Endothelial cell of umbilical vein (primary cell): Measurements from ENCODE around the gene POU2AF3. TPM values are rescaled to one million over a fixed set of nuclear protein-coding genes. Genes with fewer than 3 reads are reported as not detected.

Source experiments
- BruUV-seq: library from RNA; stranded (reverse); fragments of 400-500 nt; replicated peaks from 2 replicates; lab custom pipeline; 2021; lab: Mats Ljungman, UMichigan
- CTCF ChIA-PET: fragments of 300-600, 350-600 bp; sonication (Branson Sonifier 250); formaldehyde crosslinking; loops from one replicate; lab custom pipeline; 2021; ENCODE audit warnings: antibody characterized with exemption, inconsistent platforms; lab: Charles Lee
- POLR2A ChIA-PET: fragments of 300-600, 350-600 bp; sonication (Branson Sonifier 250); formaldehyde crosslinking; loops from one replicate; lab custom pipeline; 2021; ENCODE audit warnings: antibody characterized with exemption, inconsistent platforms; lab: Charles Lee
- DNase-seq: peaks from one replicate; pipeline ENCODE4 v3.0.0-alpha.2; 2011; ENCODE audit warnings: low read depth, low spot score
- FAIRE-seq: peaks from 2 replicates; lab custom pipeline; 2011; peaks lifted over from hg19 to GRCh38; lab: Jason Lieb, UNC
- H2AFZ ChIP-seq: 2 replicates; pipeline ENCODE4 v1.6.0; 2012; ENCODE audit warnings: low read depth, low read length, control low read depth, inconsistent platforms
- H3K27ac ChIP-seq: 2 replicates; pipeline ENCODE4 v1.5.1; 2011; ENCODE audit warnings: low read depth, mild to moderate bottlenecking, control low read depth, low read length, moderate library complexity; ENCODE audit not compliant: insufficient read depth
- H3K27me3 ChIP-seq, 2 experiments: 2 replicates each; pipeline versions ENCODE4 v1.6.0 to v1.6.1; 2011; ENCODE audit warnings: low read length in 2 of 2, mixed read lengths in 1 of 2; ENCODE audit not compliant: control insufficient read depth in 2 of 2, insufficient read depth in 2 of 2
- H3K36me3 ChIP-seq, 2 experiments: 2 replicates in 1 of 2; 3 replicates in 1 of 2; pipeline ENCODE4 v1.5.1; 2011; ENCODE audit warnings: low read length in 2 of 2, mild to moderate bottlenecking in 1 of 2, moderate library complexity in 1 of 2; ENCODE audit not compliant: control insufficient read depth in 2 of 2, insufficient read depth in 2 of 2; ENCODE audit errors: extremely low read depth in 1 of 2
- H3K4me1 ChIP-seq: 3 replicates; pipeline ENCODE4 v1.5.1; 2011; ENCODE audit warnings: mild to moderate bottlenecking, low read length; ENCODE audit not compliant: control insufficient read depth, insufficient read depth; ENCODE audit errors: extremely low read depth
- H3K4me2 ChIP-seq: 2 replicates; pipeline ENCODE4 v1.6.1; 2011; ENCODE audit warnings: low read length, control low read depth, mixed read lengths; ENCODE audit not compliant: insufficient read depth
- H3K4me3 ChIP-seq, 3 experiments: fragments of 200-600 bp in 1 of 3; sonication (generic), shearing (Covaris generic) in 1 of 3; replicated peaks in 1 of 3; 2 replicates each; pipeline ENCODE4 v1.5.1; 2011 to 2016; ENCODE audit warnings: control low read depth in 3 of 3, low read length in 3 of 3, mild to moderate bottlenecking in 2 of 3, inconsistent platforms in 1 of 3, low read depth in 1 of 3, moderate library complexity in 1 of 3; ENCODE audit not compliant: insufficient read depth in 1 of 3
- H3K79me2 ChIP-seq: 2 replicates; pipeline ENCODE4 v1.6.0; 2012; ENCODE audit warnings: low read length, inconsistent platforms; ENCODE audit not compliant: control insufficient read depth, insufficient read depth
- H3K9ac ChIP-seq: replicated peaks from 2 replicates; pipeline ENCODE3; 2011; ENCODE audit warnings: low read length, control low read depth; ENCODE audit not compliant: insufficient read depth; ENCODE audit errors: extremely low read depth
- H3K9me1 ChIP-seq: replicated peaks from 3 replicates; pipeline ENCODE4 v1.6.0; 2011; ENCODE audit warnings: mild to moderate bottlenecking, low read length; ENCODE audit not compliant: control insufficient read depth, insufficient read depth; ENCODE audit errors: extremely low read depth
- H3K9me3 ChIP-seq: replicated peaks from 2 replicates; pipeline ENCODE4 v1.5.1; 2012; ENCODE audit warnings: low read length, inconsistent platforms; ENCODE audit not compliant: control insufficient read depth, insufficient read depth
- H4K20me1 ChIP-seq: replicated peaks from 2 replicates; pipeline ENCODE3; 2011; ENCODE audit warnings: mild to moderate bottlenecking, low read length; ENCODE audit not compliant: control insufficient read depth, insufficient read depth; ENCODE audit errors: extremely low read depth
- CTCF ChIP-seq, 2 donors: IDR thresholded peaks; 1 replicate in 1 of 2; 2 replicates in 1 of 2; pipeline ENCODE4 v1.5.1; 2011; ENCODE audit warnings: low read length in 2 of 2, mild to moderate bottlenecking in 2 of 2, moderate library complexity in 2 of 2, control low read depth in 1 of 2, inconsistent platforms in 1 of 2, low read depth in 1 of 2; ENCODE audit not compliant: insufficient read depth in 1 of 2; ENCODE audit errors: extremely low read depth in 1 of 2
- EZH2 ChIP-seq: IDR thresholded peaks from 2 replicates; pipeline ENCODE4 v1.6.1; 2012; ENCODE audit warnings: borderline replicate concordance, low read depth, mild to moderate bottlenecking, moderate library complexity, low read length, inconsistent platforms; ENCODE audit not compliant: severe bottlenecking
- FOS ChIP-seq: IDR thresholded peaks from 2 replicates; pipeline ENCODE4 v1.6.1; 2011; ENCODE audit warnings: mild to moderate bottlenecking, low read length, moderate library complexity, borderline replicate concordance; ENCODE audit not compliant: insufficient read depth
- GATA2 ChIP-seq: IDR thresholded peaks from 2 replicates; pipeline ENCODE4 v1.7.0; 2011; ENCODE audit warnings: low read depth, mild to moderate bottlenecking, moderate library complexity, mixed read lengths, low read length; ENCODE audit not compliant: insufficient read length, insufficient read depth
- JUN ChIP-seq: IDR thresholded peaks from 2 replicates; pipeline ENCODE4 v1.6.1; 2011; ENCODE audit warnings: borderline replicate concordance, low read depth; ENCODE audit not compliant: insufficient read length, insufficient read depth
- MYC ChIP-seq: IDR thresholded peaks from one replicate; pipeline ENCODE4 v1.6.1; 2011; ENCODE audit warnings: mild to moderate bottlenecking, low read depth, low read length
- POLR2A ChIP-seq: IDR thresholded peaks from 2 replicates; pipeline ENCODE4 v1.6.1; 2012; ENCODE audit warnings: low read depth, mild to moderate bottlenecking, control low read depth, low read length
- POLR2AphosphoS5 ChIP-seq: IDR thresholded peaks from 2 replicates; pipeline ENCODE4 v1.6.1; 2012; ENCODE audit warnings: low read depth, mild to moderate bottlenecking, control low read depth, low read length, moderate library complexity; ENCODE audit not compliant: insufficient read depth
- dilution Hi-C: fragments of 300-500 bp; cut with MboI; formaldehyde crosslinking; loops from one replicate; pipeline ENCODE4 v1.15.0; 2019; ENCODE audit warnings: low sequenced_read_pairs; ENCODE audit not compliant: extremely low pct_ligation_motif_present
- intact Hi-C: fragments of 100-400 bp; cut with micrococcal nuclease; formaldehyde crosslinking; loops from one replicate; pipeline ENCODE4 v1.10.0; 2022
- polyA plus RNA-seq, 4 experiments: library from polyadenylated mRNA; depleted of rRNA in 3 of 4; stranded (reverse) in 3 of 4; unstranded in 1 of 4; fragments of >200 nt; gene quantifications; 2 replicates each; pipeline versions ENCODE4 v1.2.1 to v1.2.3, GENCODE V29; 2011 to 2012; ENCODE audit warnings: missing spikeins in 1 of 4
- total RNA-seq: library from RNA; stranded (reverse); gene quantifications from 2 replicates; pipeline ENCODE4 v1.2.3, GENCODE V29; 2021
- TF ChIP-seq, protein P1 (sequence below): IDR thresholded peaks from 2 replicates; pipeline ENCODE4 v1.6.1; 2011; ENCODE audit not compliant: insufficient read depth, insufficient read length

POU2AF3 gene
- total and polyA plus RNA-seq, 2 donors (not counting 3 experiments of a cell fraction or from before 2014, with no cell fraction given) = not detected

DNA sequence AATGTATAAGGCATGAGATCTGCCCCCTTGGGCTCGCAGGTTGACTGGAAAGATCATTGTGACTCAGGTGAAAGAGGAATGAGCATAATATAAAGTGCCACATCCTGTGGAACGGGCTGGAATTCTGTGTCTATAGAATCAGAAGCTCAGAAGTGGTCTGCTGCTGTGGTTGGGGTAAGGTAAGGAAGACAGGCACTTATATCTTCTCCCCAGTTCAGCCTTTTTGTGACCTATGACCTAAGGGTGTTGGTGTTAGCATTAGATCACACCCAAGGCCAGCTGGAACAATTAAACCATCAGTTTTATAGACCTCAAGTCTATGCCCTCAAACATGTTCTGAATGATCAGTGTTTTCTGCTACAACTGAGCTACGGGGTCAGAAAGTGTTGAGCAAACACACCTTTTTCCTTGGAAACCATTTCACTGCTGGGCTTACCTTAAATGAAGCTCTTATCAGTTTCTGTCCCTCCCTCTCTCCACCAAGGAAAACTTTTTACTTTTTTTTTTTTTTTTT is 15.7 kb upstream of the POU2AF3 start:
- dilution Hi-C loops (no loop called here), intact Hi-C loops (loop anchor here (1.0 kb wide), 3 partner anchors 141 to 164 kb away; no protein-coding TSS in a partner anchor)
- no peak overlapping the region for H3K4me3 ChIP-seq
- no peak overlapping the region for H3K4me2 ChIP-seq
- H2AFZ ChIP-seq = no peak overlapping the region
- CTCF ChIA-PET = interaction anchor here (0.6 to 4.8 kb wide), 18 partner anchors 8 to 820 kb away, joined by 3 to 93 read pairs (median 3); partner anchors contain the start of gene POU2AF3
- DNase-seq (no peak), FAIRE-seq (no peak)
- no TSS peak for BruUV-seq
- H3K36me3 ChIP-seq = no peaks in the 10 kb centered on the region
- H3K79me2 ChIP-seq = no peaks in the 10 kb centered on the region
- POLR2A ChIA-PET = no interaction called here
- no peaks in the 10 kb centered on the region for H3K9me3 ChIP-seq
- H4K20me1 ChIP-seq = no peaks in the 10 kb centered on the region
- H3K27me3 ChIP-seq = peaks cover 1 to 2% of the 10 kb centered on the region in 2 experiments
- H3K27ac ChIP-seq = no peak overlapping the region
- H3K4me1 ChIP-seq = no peaks in the 10 kb centered on the region
- H3K9me1 ChIP-seq = no peaks in the 10 kb centered on the region
- H3K9ac ChIP-seq = no peak overlapping the region
- TF ChIP-seq POLR2AphosphoS5 = no peak
- TF ChIP-seq CTCF (IDR thresholded peaks at IDR 0.05; ENCODE audit: extremely low read depth in 1 of 2, insufficient read depth in 1 of 2, low read depth in 1 of 2, low read length in 2 of 2) = no peak
- TF ChIP-seq MYC = no peak
- TF ChIP-seq GATA2 = no peak
- TF ChIP-seq, protein P1, sequence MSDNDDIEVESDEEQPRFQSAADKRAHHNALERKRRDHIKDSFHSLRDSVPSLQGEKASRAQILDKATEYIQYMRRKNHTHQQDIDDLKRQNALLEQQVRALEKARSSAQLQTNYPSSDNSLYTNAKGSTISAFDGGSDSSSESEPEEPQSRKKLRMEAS = no peak
- no peak for TF ChIP-seq JUN
- no peak for TF ChIP-seq FOS
- no peak for TF ChIP-seq POLR2A
- no peak for TF ChIP-seq EZH2
